IPS DF 19.7 (cell line): ENCODE measurements around the gene CELF2.
A peak's percentile ranks its signal among the peaks of the same experiment; 100 is the strongest.

Experiments
- DNase-seq: peaks from one replicate; pipeline ENCODE4 v3.0.0-alpha.2; 2013; ENCODE audit warnings: low read depth, low spot score

CELF2 gene

DNA sequence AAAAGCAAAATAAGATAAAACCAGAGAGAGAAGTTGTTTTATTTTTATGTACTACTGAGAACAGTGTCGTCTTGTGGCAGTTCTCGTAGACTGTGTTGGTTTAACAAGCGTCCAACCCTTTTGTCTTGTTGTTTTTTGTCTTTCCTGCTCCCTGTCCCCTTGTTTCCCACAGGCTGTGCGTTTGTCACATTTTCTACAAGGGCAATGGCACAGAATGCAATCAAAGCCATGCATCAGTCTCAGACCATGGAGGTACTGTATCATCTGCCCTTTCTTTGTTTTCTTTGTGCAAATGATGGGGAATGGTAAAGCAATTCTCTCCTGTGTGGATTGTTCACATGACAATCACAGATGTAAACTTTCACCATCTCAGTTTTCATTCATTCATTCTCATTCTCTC is 248.8 kb downstream of the CELF2 start:
- DNase-seq: no peak

DNA sequence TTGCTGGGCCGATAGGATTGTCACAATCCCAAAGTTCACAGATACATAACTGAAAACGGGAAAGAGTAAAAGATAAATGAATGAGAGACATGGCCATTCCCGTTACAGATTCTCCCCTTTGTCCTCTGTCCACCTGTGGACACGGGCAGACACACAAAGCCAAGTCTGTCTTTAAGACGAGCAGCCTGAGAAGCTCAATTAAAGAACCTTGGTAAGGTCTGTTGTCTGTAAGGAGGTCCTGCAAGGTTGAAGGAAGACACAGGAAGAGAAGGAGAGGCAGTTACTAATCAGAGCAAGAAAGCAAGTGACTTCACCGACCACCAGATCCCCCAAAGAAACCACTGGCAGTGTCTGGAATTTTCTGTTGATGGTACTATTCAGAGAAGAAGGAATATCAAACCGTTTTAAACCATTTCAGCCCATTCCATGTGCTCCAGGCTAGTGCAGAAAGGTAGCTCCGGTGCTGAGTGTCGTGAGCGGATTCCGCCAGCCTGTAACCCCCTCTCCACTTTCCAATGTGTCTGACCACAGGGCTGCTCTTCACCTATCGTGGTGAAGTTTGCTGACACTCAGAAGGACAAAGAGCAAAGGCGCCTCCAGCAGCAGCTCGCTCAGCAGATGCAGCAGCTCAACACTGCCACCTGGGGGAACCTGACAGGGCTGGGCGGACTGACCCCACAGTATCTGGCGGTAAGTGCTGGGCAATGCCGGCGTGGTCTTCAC is 252.6 kb downstream of the CELF2 start:
- DNase-seq: peak; percentile 70

DNA sequence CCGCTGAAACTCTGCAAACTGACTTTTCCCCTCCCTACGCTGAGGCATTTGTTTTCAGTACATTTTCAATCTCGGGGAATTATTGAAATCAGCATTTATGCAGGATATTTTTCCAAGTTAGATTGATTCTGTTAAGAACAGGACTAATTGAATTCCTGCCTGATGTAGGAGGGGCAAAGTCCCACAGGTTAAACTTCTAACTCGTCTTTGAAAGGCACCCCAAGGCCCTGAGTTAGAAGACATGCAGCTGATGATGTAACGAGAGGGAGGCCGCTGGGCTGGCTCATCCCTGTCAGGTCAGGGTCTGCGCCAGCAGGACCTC is 253.1 kb downstream of the CELF2 start:
- DNase-seq: no peak

DNA sequence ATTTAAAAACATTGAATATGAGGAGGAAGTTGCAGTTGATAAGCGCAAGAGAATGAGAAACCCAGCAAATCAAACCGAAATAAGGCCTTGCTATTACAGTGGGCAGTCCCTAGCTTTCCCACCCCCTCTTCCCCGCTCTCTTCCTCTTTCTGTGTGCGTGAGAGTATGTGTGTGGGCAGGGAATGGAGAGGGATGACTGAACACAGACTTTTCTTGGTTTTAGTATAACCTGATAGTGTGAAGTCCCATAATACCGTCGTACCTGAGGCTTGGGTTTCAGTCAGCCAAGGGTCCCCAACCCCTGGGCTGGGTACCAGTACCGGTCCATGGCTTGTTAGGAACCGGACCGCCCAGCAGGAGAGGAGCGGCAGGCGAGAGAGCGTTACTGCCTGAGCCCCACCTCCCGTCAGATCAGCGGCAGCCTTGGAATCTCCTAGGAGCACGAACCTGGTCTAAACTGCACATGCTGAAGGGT is 255.3 kb downstream of the CELF2 start:
- DNase-seq: no peak

DNA sequence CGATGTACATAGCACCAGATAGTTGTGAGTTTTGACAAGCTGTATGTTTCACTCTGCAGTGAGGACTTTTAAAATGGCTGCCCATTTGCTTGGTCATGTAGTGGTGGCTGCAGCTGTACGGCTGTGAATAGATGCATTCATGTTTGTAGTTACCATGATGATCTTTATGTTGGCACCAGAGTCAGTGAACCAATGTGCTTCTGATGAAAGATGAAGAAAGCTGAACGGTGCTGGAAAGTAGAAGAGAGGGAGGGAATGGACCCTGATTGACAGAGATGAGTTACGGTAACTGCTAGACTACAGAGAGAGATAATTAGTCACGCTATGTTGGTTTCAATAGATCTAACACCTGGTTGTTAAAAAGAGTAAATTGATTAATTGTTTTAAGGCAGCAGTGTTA is 256.8 kb downstream of the CELF2 start:
- no peak for DNase-seq

DNA sequence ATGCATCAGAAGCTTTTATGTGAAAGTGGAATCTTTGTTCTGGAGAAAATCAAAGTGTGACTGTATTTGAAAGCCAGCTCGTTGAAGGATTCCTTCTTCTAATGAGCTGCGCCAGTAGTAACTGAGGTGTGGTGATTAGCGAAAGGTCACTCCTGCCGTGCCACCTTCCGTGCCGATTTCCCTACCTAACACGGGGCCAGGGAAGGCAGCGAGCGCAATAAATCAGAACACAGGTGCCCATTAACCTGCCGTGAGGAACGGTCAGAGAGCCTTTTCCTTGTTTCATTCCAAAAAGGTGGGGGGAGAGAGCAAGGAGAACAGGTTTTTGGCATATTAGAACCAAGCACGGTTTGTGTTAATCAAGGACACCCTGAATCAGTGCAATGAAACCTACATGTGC is 258.0 kb downstream of the CELF2 start:
- no peak for DNase-seq

DNA sequence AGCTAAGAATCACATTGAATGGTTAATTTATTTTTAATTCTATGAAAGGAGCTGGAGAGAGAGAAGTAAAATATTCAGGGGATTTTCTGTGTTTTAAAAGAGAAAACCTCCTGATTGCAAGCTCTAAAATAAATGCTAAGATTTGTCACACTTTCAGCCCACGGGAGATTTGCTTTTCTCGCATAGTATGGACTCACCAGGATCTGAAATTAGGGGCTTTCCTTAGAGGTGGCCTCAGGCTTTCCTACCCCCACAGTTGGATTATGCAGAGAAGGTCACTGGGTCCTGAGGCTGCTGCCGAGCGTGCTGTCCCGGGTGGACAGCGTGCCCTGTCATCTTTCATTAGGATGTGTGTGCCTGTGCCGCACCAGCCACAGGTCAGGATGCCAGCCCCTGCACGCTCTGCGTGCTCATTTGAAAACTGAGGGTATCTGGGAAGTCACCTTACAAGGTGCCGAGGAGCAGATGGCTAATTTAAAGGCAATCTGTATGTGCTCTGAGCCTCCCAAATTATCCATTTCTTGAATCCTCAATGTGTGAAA is 258.8 kb downstream of the CELF2 start:
- DNase-seq: no peak

DNA sequence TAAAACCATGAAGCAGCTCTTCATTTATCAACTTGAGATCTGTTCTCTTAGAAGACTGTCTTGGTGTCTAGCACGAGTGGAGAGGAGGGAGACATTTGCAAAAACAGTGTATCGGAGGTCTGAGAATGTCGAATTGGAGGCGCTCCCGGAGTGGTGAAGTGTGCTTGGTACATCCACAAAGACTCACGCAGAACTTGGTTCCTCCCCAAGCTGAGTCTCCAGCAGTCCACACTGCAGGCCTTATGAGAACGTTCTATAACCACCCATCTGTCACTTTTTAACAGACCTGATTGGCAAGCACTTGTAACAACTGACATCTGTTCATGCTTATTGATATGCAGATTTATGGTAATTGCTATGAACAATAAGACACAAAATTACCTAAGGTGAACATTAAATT is 261.6 kb downstream of the CELF2 start:
- no peak for DNase-seq

DNA sequence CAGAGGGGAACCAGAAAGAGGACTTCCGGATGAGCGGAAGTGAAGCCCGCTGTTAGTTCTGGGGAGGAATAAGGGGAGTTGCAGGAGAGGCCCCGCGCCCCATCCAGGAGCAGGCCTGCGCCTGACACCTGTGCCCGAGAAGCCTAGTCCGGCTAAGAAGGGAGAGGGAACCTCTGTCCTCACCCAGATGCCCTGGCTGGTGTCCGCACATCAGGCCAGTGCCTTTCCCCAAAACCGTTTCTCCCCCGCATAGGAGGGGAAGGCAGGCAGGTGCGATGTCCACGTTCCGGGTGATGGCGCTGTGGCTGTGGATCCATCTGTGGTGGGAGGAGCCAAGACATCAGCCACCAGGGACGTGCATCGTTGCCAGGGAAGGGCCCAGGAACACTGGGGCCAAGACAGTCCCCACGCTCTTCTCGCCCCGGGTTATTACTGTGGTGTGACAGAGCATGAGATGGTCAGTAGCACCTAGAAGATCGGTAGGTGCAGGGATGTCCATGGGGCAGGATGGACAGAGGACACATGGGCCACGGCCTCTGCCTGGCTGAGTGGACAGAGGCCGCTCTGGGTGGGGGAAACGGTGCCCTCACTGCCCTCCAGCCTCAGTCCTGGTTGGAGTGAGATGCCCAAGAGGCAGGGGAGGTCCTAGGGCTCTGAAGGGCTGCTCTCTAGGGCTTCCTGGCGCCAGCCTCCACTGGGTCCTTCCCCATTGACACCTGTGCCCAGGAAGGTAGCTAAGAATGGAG is 262.7 kb downstream of the CELF2 start:
- DNase-seq: no peak

DNA sequence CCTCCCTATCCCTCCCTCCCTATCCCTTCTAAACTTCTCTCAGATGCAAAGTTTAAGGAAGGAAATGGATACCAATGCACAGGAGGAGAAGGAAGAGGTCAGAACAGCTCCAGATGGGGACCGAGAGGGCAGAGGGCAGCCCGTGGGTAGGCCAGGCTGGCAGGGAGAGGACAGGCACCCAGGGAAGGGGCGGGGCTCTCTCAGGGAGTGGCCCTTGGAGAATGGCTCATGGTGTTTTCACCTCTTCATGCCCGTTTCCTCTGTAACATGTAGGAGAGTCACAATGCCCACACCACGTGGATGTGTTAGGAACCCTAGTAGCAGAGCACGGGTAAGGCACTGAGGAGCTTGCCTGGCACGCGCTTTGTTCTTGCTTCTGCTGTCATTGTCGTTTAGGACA is 264.5 kb downstream of the CELF2 start:
- DNase-seq: no peak

DNA sequence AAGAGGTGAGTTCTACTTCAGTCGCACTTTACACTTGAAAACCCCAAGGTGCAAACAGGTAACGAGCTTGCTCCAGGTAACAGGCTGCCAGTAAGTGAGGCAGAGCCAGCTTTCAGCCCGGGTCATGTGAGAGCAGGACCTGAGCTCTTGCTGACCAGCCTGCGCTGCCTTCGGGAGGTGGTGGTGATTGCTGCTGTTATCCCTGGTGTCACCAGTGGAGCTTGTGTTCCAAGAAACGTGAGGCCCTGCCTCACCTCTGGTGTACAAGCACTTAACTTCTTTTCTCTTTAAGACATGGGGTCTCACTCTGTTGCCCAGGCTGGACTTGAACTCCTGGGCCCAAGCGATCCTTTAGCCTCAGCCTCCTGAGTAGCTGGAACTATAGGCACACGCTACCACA is 265.0 kb downstream of the CELF2 start:
- no peak for DNase-seq

DNA sequence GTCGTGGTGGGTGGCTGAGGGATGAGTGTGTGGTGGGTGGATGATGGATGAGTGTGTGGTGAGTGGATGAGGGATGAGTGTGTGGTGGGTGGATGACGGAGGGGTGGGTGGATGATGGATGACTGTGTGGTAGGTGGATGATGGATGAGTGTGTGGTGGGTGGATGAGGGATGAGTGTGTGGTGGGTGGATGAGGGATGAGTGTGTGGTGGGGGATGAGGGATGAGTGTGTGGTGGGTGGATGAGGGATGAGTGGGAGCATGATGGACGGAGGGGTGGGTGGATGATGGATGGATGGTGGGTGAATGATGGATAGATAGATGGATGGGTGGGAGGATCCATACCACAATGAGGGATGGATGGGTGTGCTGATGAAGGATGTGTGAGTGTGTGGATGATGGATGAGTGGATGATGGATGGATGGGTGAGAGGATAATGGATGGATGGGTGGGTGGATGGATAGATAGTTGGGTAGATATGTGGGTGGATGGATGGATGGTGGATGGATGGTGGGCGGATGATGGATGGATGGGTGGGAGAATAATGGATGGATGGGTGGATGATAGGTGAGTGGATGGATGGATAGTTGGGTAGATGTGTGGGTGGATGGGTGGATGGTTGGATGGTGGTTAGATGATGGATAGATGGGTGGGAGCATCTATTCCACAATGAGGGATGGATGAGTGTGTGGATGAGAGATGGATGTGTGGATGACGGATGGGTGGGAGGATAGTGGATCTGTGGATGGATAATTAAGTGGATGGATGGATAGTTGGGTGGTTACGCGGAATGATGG is 266.8 kb downstream of the CELF2 start:
- no peak for DNase-seq

DNA sequence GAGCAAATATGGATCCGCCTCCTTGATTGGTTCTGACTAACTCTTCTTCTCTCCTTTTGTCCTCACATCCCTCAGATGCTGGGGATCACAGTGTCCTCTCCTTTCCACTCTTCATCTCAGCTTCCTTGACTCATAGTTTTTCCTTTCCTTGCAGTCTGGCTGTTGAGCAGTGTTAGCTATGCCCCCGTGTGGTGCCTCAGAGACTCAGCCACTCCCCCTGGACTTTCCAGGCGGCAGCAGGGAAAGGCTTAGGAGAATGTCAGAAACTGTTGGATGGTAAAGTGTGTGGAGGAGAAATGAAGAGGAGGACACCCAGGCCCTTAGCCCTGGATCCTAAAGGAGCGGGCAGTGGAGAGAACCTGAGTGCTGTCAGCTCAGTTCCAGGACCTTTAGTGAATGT is 267.5 kb downstream of the CELF2 start:
- no peak for DNase-seq

DNA sequence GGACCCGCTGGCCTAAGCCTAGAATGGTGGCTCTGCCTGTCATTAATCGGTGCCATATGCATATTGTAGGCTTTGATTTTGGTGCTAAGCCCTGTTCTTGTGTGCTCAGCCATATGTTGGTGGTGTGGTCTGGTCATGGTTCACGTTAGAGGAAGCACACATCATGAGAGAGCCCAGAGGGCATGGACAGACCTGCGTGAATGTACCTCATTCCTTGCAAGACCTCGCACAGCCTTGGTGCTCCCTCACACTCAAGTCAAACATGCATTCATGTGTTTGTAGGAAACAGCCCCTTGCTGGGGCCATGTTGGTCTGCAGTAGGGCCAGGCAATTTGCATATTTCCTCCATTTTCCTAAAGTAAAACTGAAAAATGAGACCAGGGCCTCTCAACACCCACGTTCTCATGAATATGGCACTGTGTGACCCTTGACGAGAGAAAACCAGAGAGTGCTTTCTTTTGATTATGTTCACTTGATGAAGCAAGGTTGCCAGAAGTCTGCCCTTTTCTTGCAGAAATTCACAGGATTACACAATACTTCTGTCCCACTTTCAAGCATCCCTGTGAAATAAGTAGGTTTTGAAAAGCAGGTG is 268.7 kb downstream of the CELF2 start:
- no peak for DNase-seq

DNA sequence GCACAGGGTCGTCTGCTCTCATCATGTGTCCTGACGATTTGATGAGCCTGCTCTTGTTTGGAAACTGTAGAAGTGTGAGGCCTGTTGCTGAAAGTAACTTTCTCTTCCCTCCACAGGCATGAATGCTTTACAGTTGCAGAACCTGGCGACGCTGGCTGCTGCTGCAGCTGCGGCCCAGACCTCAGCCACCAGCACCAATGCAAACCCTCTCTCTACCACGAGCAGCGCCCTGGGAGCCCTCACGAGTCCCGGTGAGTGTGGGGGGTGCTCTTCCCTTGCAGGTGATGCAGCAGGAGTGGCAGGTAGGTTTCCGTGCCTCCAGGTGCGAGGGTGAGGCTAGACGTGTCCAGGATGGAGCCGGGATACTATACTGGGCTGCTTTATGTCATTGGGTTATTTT is 270.6 kb downstream of the CELF2 start:
- DNase-seq: no peak

DNA sequence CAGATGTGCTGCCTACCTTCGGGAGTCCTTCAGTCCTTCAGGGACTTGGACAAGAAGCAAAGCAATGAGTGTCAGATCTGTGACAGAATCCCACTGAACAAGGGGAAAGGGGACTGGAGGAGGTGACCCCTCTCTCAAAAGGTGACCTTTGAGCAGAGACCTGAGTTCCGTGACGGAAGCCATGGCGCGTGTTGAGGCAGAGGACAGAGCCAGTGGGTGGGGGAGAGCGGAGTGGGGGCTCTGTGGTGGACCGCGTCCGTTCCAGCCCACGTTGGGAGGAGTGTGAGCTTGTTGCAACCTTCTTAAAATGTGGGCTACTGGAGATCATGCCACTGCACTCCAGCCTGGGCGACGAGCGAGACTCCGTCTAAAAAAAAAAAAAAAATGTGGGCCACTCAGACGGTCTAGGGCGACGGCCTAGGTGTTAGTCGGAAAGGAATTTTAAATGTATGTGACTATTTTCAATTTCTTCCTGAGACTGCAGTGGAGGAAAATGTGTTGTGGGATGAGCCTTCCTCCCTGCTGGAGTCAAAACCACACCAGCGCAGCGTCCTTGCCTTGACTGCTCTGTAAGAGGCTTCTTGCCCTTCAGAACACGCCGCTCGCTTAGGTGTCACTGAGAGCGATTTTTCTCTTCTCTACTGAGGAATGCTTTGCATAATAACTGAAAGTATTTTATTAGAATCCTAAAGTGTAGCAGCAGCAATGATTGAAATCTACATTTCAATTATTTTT is 272.7 kb downstream of the CELF2 start:
- no peak for DNase-seq

DNA sequence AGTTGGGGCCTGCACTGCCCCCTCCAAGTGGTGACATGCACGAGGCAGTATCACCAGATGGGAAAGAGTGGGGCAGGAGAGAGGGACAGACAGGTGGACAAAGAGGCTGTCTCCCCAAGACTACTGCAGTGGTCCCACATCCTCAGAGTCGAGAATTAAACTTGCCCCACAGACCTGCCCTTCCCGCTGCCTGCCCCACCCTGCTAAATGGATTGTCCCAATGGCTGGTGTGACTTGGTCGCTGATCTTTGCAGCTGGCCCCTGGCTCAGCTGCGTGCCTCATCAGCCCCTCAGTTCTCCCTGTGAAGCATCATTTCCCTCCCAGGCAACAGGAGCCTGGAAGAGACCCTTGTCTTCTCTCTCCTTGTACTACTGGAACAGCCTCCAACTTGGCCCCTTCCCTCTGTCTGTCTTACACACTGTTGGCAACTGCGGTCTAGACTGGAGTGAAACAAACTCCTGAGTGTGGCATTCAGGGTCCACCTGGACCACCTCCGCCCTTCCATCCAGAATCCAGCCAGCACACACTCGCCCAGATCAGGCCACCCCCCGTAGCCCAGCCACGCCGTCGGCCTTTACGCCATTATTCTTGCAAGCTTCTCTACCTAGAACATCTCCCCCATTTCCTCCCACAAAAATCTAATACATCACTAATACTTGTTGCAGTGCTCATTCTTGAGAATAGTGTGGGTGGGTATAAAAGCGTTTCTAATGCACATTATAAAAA is 275.1 kb downstream of the CELF2 start:
- DNase-seq: no peak

DNA sequence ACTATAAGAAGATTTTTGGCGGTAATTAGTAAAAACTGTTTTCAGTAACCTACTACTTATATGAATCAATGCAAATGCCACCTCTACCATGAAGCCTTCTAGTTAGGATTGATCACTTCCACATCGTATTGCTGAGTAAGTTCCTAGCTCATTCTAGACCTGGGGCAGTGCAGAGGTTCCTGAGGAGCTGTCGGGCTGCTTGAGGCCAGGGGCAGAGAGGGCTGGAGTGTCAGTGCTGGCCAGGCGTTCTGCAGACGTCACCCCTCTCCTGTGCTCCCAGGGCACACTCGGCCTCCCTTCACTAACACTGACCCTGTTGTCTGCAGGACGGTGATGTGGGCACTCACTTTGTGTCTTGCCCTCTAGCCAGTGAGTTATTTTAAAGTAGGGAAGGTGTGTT is 275.7 kb downstream of the CELF2 start:
- DNase-seq: no peak

DNA sequence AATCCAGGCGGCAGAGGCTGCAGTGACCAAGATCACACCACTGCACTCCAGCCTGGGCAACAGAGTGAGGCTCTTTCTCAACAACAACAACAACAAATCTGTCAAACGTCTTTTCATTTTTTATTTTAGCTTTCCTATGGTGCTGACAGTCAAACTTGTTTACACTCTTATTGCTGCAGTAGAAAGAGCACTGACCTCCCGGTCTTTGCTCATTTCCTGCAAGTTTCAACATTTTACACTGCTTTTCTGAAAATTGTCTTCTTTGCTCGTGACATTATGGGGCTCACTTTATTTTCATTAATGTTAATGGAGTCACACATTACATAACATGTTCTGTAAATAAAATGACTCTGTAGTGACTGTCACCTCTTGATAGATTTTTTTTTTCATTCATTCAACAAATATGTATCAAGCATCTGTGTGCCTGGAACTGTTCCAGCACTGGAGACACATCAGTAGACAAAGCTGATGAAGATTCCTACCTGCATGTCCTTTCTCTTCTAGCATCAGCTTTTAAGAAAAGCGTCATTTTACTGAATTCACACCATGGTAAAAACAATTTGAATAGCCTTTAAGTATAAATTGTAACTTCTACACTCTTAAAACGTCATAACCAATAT is 277.3 kb downstream of the CELF2 start:
- DNase-seq: no peak

DNA sequence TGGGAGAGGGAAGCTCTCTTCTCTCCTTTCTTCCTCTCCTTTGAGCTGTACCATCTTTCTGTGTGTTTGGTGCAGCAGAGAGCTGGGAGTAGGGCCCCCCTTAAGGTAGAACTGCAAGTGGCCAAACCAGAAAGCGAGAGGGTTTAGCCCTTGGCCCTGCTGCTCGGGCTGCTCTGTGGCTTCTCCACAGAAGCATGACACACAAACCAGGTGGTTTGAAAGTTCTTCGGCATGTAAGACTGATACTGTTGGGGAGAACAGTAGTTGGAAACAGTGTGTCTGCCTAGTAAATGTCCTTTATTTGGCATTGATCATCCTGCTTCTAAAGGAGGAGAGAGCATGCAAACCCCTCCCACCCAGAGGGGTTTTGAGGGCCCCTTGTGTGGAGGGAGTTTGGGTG is 277.8 kb downstream of the CELF2 start:
- DNase-seq: no peak
